ENCODE results near the gene LGALS9. TPM values are rescaled to one million over a fixed set of nuclear protein-coding genes. Genes with fewer than 3 reads are reported as not detected.
A peak's percentile ranks its signal among the peaks of the same experiment; 100 is the strongest.

Gene LGALS9
- total and polyA plus RNA-seq, 9 of the 15 experiments (the other 6 are each of a cell fraction or from before 2014, with no cell fraction given) = 0.45 to 6.9 (median 2.8) TPM

- peak; percentile 77; the same call in 1 of the 2 replicates for TF ChIP-seq XRCC5 (IDR thresholded peaks at IDR 0.05; ENCODE audit: low read depth, low read length)
- peak; percentile 87 for TF ChIP-seq ZKSCAN1 (IDR thresholded peaks at IDR 0.05; ENCODE audit: low read depth, low read length)
- no peak for TF ChIP-seq HNRNPH1 (optimal IDR thresholded peaks at IDR 0.05; ENCODE audit: low read depth, low read length)
- peak; percentile 31; the same call in 1 of the 2 replicates for TF ChIP-seq SMAD3 (CRISPR knock-in tag; conservative IDR thresholded peaks at IDR 0.05)
- TF ChIP-seq BRF1 (IDR thresholded peaks at IDR 0.05; ENCODE audit: borderline replicate concordance, extremely low read depth, insufficient read length) = no peak
- TF ChIP-seq HBP1 (CRISPR knock-in tag; IDR thresholded peaks at IDR 0.05) = no peak
- TF ChIP-seq SAFB2 (IDR thresholded peaks at IDR 0.05; ENCODE audit: borderline replicate concordance, low read depth, low read length, severe bottlenecking) = no peak
- TF ChIP-seq ZZZ3 (IDR thresholded peaks at IDR 0.05) = no peak
- no peak for TF ChIP-seq TCF7L2 (IDR thresholded peaks at IDR 0.05; ENCODE audit: low read depth, low read length)
- no peak for TF ChIP-seq MCM5 (IDR thresholded peaks at IDR 0.05; ENCODE audit: low read depth)
- no peak for TF ChIP-seq ZNF184 (CRISPR knock-in tag; IDR thresholded peaks at IDR 0.05)
- TF ChIP-seq CEBPB (tag; IDR thresholded peaks at IDR 0.05) = peak; percentile 11; the same call in 1 of the 2 replicates
- no peak for TF ChIP-seq ETS2 (tag; IDR thresholded peaks at IDR 0.05; ENCODE audit: borderline replicate concordance, poor library complexity, severe bottlenecking)
- TF ChIP-seq ZFP36 (IDR thresholded peaks at IDR 0.05; ENCODE audit: low read depth, low read length, partially characterized antibody) = no peak
- TF ChIP-seq, protein P1, sequence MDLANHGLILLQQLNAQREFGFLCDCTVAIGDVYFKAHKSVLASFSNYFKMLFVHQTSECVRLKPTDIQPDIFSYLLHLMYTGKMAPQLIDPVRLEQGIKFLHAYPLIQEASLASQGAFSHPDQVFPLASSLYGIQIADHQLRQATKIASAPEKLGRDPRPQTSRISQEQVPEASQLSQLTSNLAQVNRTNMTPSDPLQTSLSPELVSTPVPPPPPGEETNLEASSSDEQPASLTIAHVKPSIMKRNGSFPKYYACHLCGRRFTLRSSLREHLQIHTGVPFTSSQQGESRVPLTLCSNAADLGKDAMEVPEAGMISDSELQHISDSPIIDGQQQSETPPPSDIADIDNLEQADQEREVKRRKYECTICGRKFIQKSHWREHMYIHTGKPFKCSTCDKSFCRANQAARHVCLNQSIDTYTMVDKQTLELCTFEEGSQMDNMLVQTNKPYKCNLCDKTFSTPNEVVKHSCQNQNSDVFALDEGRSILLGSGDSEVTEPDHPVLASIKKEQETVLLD (IDR thresholded peaks at IDR 0.05) = peak; percentile 82
- peak; percentile 81; the same call in 1 of the 2 replicates for TF ChIP-seq BRD4 (IDR thresholded peaks at IDR 0.05)
- TF ChIP-seq SRSF3 (IDR thresholded peaks at IDR 0.05; ENCODE audit: insufficient read depth, low read length) = no peak
- TF ChIP-seq KDM4B (IDR thresholded peaks at IDR 0.05; ENCODE audit: borderline replicate concordance in 2 of 2, low read depth in 1 of 2) = no peak; a peak in 1 of 4 replicates
- TF ChIP-seq HMG20B (CRISPR knock-in tag; IDR thresholded peaks at IDR 0.05) = no peak
- TF ChIP-seq ELF1 (tag; IDR thresholded peaks at IDR 0.05) = peak; percentile 72
- TF ChIP-seq NR2F6 (CRISPR knock-in tag; IDR thresholded peaks at IDR 0.05) = no peak
- no peak for TF ChIP-seq RBM15 (IDR thresholded peaks at IDR 0.05; ENCODE audit: insufficient read depth, low read length)
- TF ChIP-seq NCOA1 (IDR thresholded peaks at IDR 0.05; ENCODE audit: low read depth) = peak; percentile 79
- no peak for TF ChIP-seq POLR2B (IDR thresholded peaks at IDR 0.05; ENCODE audit: low read depth, partially characterized antibody)
- TF ChIP-seq, protein P2, sequence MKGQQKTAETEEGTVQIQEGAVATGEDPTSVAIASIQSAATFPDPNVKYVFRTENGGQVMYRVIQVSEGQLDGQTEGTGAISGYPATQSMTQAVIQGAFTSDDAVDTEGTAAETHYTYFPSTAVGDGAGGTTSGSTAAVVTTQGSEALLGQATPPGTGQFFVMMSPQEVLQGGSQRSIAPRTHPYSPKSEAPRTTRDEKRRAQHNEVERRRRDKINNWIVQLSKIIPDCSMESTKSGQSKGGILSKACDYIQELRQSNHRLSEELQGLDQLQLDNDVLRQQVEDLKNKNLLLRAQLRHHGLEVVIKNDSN (CRISPR knock-in tag; IDR thresholded peaks at IDR 0.05) = no peak
These were observed 28.1 kb upstream of the LGALS9 start (continued) for GRCh38 chr17:27602721-27603420.
